NK-92 (cell line): ENCODE results near the gene ERN1.

Experiments used
- DNase-seq: peaks from one replicate; lab custom pipeline; 2025; ENCODE audit not compliant: unreplicated experiment; lab: John Stamatoyannopoulos, UW

ERN1 gene

GRCh38 chr17:63991611-63992010, 138.3 kb downstream of the ERN1 start:
- DNase-seq = no peak

GRCh38 chr17:63989622-63990345, 140.2 kb downstream of the ERN1 start:
- no peak for DNase-seq
